Dedifferentiated amniotic fluid mesenchymal stem cell (primary cell): ENCODE data around the gene ZNF48.

Experiments used
- DNase-seq: peaks from one replicate; pipeline ENCODE4 v3.0.0-alpha.2; 2016; ENCODE audit errors: extremely low spot score

Gene ZNF48

GRCh38 chr16:30395155-30395991 is at the start of gene ZNF48:
TSS of gene ZNF48 (plus strand) at chr16:30395420. CDS start at chr16:30395795, 375 bp downstream.
- peak; percentile 67 for DNase-seq

- DNase-seq, result no peak
Measured at GRCh38 chr16:30346286-30346685, 48.9 kb upstream of the ZNF48 start.

DNA sequence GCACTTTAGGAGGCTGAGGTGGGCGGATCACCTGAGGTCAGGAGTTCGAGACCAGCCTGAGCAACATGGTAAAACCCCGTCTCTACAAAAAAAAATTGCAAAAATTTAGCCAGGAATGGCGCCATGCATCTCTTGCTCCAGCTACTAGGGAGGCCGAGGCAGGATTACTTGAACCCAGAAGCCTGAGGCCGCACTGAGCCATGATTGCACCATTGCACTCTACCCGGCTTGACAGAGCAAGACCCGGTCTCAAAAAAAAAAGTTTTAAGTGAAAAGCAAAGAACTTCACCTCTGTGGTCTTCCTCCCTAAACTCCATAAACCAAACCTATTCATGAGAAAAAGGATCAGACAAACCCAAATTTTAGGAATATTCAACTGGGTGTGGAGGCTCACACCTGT is 47.1 kb upstream of the ZNF48 start:
- no peak for DNase-seq

- DNase-seq, result no peak
Measured at GRCh38 chr16:30348929-30349328, 46.3 kb upstream of the ZNF48 start.

GRCh38 chr16:30349675-30350074 is 45.5 kb upstream of the ZNF48 start:
- no peak for DNase-seq

GRCh38 chr16:30350134-30350871 is 44.9 kb upstream of the ZNF48 start:
- DNase-seq, result no peak

DNA sequence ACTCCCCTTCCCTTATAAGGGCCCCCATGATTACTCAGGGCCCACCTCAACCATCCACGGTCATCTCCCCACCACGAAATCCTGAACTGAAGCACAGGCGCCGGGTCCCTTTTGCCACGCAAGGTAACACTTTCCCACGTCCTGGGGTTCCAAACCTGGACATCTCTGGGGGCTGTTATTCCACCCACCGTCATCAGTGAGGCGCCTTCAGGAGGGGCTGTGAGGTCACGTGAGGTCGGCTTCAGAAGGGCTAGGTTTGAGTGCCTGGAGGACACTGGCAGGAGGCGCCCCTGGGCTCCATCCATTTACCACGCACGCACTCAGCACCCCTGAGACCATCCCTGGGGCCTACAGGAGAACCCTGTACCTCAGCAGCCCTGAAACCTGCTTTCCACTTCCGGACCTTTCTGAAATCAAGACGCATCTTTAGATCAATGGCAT is 44.2 kb upstream of the ZNF48 start:
- DNase-seq, result no peak

- DNase-seq, result peak; percentile 63
Measured at GRCh38 chr16:30351586-30352419, 43.4 kb upstream of the ZNF48 start.

GRCh38 chr16:30352488-30353401 is 42.5 kb upstream of the ZNF48 start:
- DNase-seq, result no peak

GRCh38 chr16:30353438-30354129 is 41.6 kb upstream of the ZNF48 start:
- no peak for DNase-seq

GRCh38 chr16:30354423-30355143 is 40.6 kb upstream of the ZNF48 start:
- no peak for DNase-seq

GRCh38 chr16:30355144-30355953 is 39.9 kb upstream of the ZNF48 start, which contains the start of gene CD2BP2:
TSS of gene CD2BP2 (minus strand) at chr16:30355308. CDS start at chr16:30354681, 627 bp downstream.
- peak; percentile 98 for DNase-seq

DNA sequence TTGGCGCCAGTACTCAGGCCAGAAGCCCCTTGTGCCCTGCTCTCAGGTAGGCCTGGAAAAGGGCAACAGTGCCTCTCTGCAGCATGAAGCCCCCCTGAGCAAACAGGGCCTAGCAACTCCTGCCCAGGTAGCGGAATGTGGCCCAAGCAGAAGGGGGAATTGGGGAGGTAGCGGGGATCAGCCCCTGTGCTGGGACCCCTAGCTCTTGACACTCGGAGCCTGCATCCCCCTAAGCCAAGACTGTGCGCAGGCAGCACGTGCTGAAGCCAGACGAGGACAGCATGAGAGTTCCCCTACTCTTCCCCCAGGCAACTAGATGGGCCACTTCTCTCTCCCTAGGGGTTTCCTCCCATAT is 39.3 kb upstream of the ZNF48 start:
- no peak for DNase-seq

DNA sequence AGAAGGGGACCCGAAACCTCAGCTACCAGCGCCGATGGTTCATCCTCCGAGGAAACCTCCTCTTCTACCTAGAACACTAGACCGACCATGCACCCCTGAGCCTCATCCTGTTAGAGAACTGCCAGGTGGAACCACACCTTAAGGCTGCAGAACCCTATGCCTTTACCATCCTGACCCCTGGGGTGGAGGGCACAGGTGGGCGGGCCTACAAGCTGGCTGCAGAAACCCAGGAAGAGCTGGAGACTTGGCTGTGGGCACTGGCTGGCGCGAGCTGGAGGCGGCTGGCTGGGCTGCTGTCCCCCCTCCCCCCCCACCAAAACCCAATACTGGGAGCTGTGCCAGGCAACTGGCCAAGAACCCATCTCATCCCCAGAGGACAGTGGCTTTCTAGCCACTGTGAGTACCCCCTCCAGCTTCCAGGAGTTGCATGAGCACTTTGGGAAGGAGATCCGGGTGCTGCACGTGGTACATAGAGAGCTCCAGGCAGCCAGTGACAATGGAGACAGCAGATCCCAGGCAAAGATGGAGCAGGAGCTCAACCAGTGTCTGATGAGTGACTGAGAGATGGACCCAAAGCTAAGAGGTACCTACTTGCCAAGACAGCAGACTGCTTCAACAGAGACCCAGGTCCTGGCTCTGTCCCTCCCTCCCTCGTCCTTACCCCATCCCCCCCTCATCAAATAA is 38.7 kb upstream of the ZNF48 start:
- DNase-seq, result no peak

GRCh38 chr16:30357085-30357714 is 38.0 kb upstream of the ZNF48 start:
- no peak for DNase-seq

GRCh38 chr16:30357715-30358576 is 37.3 kb upstream of the ZNF48 start:
- no peak for DNase-seq

DNA sequence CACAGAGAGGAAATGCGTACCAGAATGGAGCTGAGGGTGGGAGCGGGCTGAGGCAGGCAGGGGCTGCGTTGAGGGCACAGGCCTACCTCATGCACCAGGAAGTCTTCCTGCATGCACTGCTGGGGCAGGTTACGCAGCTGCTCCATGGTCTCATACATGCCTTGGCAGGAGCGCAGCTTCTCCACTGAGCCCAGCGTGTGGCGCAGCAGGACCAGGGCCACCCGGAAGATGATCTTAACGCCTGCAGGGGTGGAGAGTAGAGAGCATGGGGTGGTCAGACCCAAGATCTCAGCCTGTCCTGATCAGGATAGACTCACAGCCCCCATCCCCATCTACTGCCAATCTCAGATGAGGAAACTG is 36.7 kb upstream of the ZNF48 start:
- no peak for DNase-seq
